Dendritic cell treated with granulocyte-macrophage colony-stimulating factor and Interleukin-4, amounts not matched to agents 40 ng/mL and 50 ng/mL, for 4 days (primary cell): ENCODE results near the gene REG3A.

ENCODE experiments used
- H3K27ac Mint-ChIP-seq: one replicate; pipeline ENCODE4 v1.8.0; 2022; ENCODE audit warnings: mild to moderate bottlenecking, mixed read lengths
- H3K27me3 Mint-ChIP-seq: one replicate; pipeline ENCODE4 v1.8.0; 2022; ENCODE audit warnings: mild to moderate bottlenecking, mixed read lengths
- H3K36me3 Mint-ChIP-seq: one replicate; pipeline ENCODE4 v1.8.0; 2022; ENCODE audit warnings: low read depth, mixed read lengths
- H3K4me1 Mint-ChIP-seq: one replicate; pipeline ENCODE4 v1.8.0; 2022; ENCODE audit warnings: low read depth, mixed read lengths
- H3K4me3 Mint-ChIP-seq: one replicate; pipeline ENCODE4 v1.8.0; 2022; ENCODE audit warnings: mild to moderate bottlenecking, moderate library complexity, mixed read lengths
- H3K9me3 Mint-ChIP-seq: one replicate; pipeline ENCODE4 v1.8.0; 2022; ENCODE audit warnings: mixed read lengths
- intact Hi-C: fragments of 100-400 bp; cut with micrococcal nuclease; formaldehyde crosslinking; loops from one replicate; pipeline ENCODE4 v1.15.0; 2022

REG3A gene

GRCh38 chr2:79159653-79160052 is at the start of gene REG3A:
Gene REG3A, minus strand, starts transcription at chr2:79159753. Its CDS starts 348 bp downstream, at chr2:79159405.
- Mint-ChIP-seq H3K36me3 (no peaks in the 10 kb centered on the region), H3K9me3 (peaks cover 18% of the 10 kb centered on the region), H3K4me3 (no peak within 1 kb of the TSS), H3K27me3 (no peaks in the 10 kb centered on the region), H3K4me1 (no peaks in the 10 kb centered on the region), H3K27ac (no peak within 1 kb of the TSS)
- intact Hi-C loops = no loop called here

- H3K27me3 Mint-ChIP-seq = no peaks in the 10 kb centered on the region
- H3K4me1 Mint-ChIP-seq = no peaks in the 10 kb centered on the region
- no peaks in the 10 kb centered on the region for H3K36me3 Mint-ChIP-seq
- intact Hi-C loops = no loop called here
- no peaks in the 10 kb centered on the region for H3K9me3 Mint-ChIP-seq
- H3K4me3 Mint-ChIP-seq = no peak overlapping the region
- no peak overlapping the region for H3K27ac Mint-ChIP-seq
Measured at GRCh38 chr2:79200762-79201161, 41.2 kb upstream of the REG3A start.

- intact Hi-C loops = no loop called here
- Mint-ChIP-seq H3K27ac (no peak overlapping the region), H3K27me3 (no peaks in the 10 kb centered on the region), H3K4me1 (no peaks in the 10 kb centered on the region), H3K36me3 (no peaks in the 10 kb centered on the region), H3K4me3 (no peak overlapping the region), H3K9me3 (peaks cover 24% of the 10 kb centered on the region)
Measured at GRCh38 chr2:79191816-79192215, 32.3 kb upstream of the REG3A start.

GRCh38 chr2:79191081-79191480 is 31.5 kb upstream of the REG3A start:
- peaks cover 24% of the 10 kb centered on the region for H3K9me3 Mint-ChIP-seq
- no peaks in the 10 kb centered on the region for H3K27me3 Mint-ChIP-seq
- no peaks in the 10 kb centered on the region for H3K4me1 Mint-ChIP-seq
- H3K4me3 Mint-ChIP-seq = no peak overlapping the region
- intact Hi-C loops = no loop called here
- no peaks in the 10 kb centered on the region for H3K36me3 Mint-ChIP-seq
- H3K27ac Mint-ChIP-seq = no peak overlapping the region

- Mint-ChIP-seq H3K4me1 (no peaks in the 10 kb centered on the region), H3K27ac (no peak overlapping the region), H3K9me3 (peaks cover 24% of the 10 kb centered on the region), H3K27me3 (no peaks in the 10 kb centered on the region), H3K36me3 (no peaks in the 10 kb centered on the region), H3K4me3 (no peak overlapping the region)
- intact Hi-C loops = no loop called here
Measured at GRCh38 chr2:79189465-79189864, 29.9 kb upstream of the REG3A start.

GRCh38 chr2:79181617-79182016 is 22.1 kb upstream of the REG3A start:
- Mint-ChIP-seq H3K9me3 (peaks cover 14% of the 10 kb centered on the region), H3K27ac (no peak overlapping the region), H3K36me3 (no peaks in the 10 kb centered on the region), H3K4me1 (no peaks in the 10 kb centered on the region), H3K27me3 (no peaks in the 10 kb centered on the region), H3K4me3 (no peak overlapping the region)
- intact Hi-C loops = no loop called here

- Mint-ChIP-seq H3K36me3 (no peaks in the 10 kb centered on the region), H3K4me1 (no peaks in the 10 kb centered on the region), H3K4me3 (no peak overlapping the region), H3K27ac (no peak overlapping the region), H3K27me3 (no peaks in the 10 kb centered on the region), H3K9me3 (peaks cover 14% of the 10 kb centered on the region)
- intact Hi-C loops = no loop called here
Measured at GRCh38 chr2:79180092-79180491, 20.5 kb upstream of the REG3A start.

- no peaks in the 10 kb centered on the region for H3K4me1 Mint-ChIP-seq
- H3K9me3 Mint-ChIP-seq = peaks cover 9% of the 10 kb centered on the region
- H3K4me3 Mint-ChIP-seq = no peak overlapping the region
- H3K27ac Mint-ChIP-seq = no peak overlapping the region
- H3K27me3 Mint-ChIP-seq = no peaks in the 10 kb centered on the region
- H3K36me3 Mint-ChIP-seq = no peaks in the 10 kb centered on the region
- intact Hi-C loops = no loop called here
Measured at GRCh38 chr2:79179036-79179435, 19.5 kb upstream of the REG3A start.

GRCh38 chr2:79178076-79178674 is 18.6 kb upstream of the REG3A start:
- peaks cover 8% of the 10 kb centered on the region for H3K9me3 Mint-ChIP-seq
- H3K4me3 Mint-ChIP-seq = no peak overlapping the region
- no peaks in the 10 kb centered on the region for H3K4me1 Mint-ChIP-seq
- no peak overlapping the region for H3K27ac Mint-ChIP-seq
- H3K27me3 Mint-ChIP-seq = no peaks in the 10 kb centered on the region
- intact Hi-C loops = no loop called here
- H3K36me3 Mint-ChIP-seq = no peaks in the 10 kb centered on the region

GRCh38 chr2:79171348-79171958 is 11.9 kb upstream of the REG3A start:
- Mint-ChIP-seq H3K36me3 (no peaks in the 10 kb centered on the region), H3K27ac (no peak overlapping the region), H3K4me3 (no peak overlapping the region), H3K27me3 (no peaks in the 10 kb centered on the region), H3K4me1 (no peaks in the 10 kb centered on the region), H3K9me3 (peaks cover 31% of the 10 kb centered on the region)
- intact Hi-C loops = no loop called here

- Mint-ChIP-seq H3K4me1 (no peaks in the 10 kb centered on the region), H3K27ac (no peak overlapping the region), H3K36me3 (no peaks in the 10 kb centered on the region), H3K9me3 (peaks cover 27% of the 10 kb centered on the region), H3K4me3 (no peak overlapping the region), H3K27me3 (no peaks in the 10 kb centered on the region)
- intact Hi-C loops = no loop called here
Measured at GRCh38 chr2:79162801-79163200, 3.2 kb upstream of the REG3A start.

GRCh38 chr2:79162132-79162531 is 2.6 kb upstream of the REG3A start:
- Mint-ChIP-seq H3K4me3 (no peak overlapping the region), H3K36me3 (no peaks in the 10 kb centered on the region), H3K4me1 (no peaks in the 10 kb centered on the region), H3K9me3 (peaks cover 25% of the 10 kb centered on the region), H3K27me3 (no peaks in the 10 kb centered on the region), H3K27ac (no peak overlapping the region)
- intact Hi-C loops = no loop called here

- no peaks in the 10 kb centered on the region for H3K4me1 Mint-ChIP-seq
- intact Hi-C loops = no loop called here
- H3K9me3 Mint-ChIP-seq = peaks cover 18% of the 10 kb centered on the region
- H3K36me3 Mint-ChIP-seq = no peaks in the 10 kb centered on the region
- no peaks in the 10 kb centered on the region for H3K27me3 Mint-ChIP-seq
- H3K4me3 Mint-ChIP-seq = no peak overlapping the region
- no peak overlapping the region for H3K27ac Mint-ChIP-seq
Measured at GRCh38 chr2:79159030-79159429, 523 bp downstream of the REG3A start.

GRCh38 chr2:79155826-79156476 is 3.6 kb downstream of the REG3A start:
- H3K27ac Mint-ChIP-seq = no peak overlapping the region
- H3K4me1 Mint-ChIP-seq = no peaks in the 10 kb centered on the region
- peaks cover 18% of the 10 kb centered on the region for H3K9me3 Mint-ChIP-seq
- H3K36me3 Mint-ChIP-seq = no peaks in the 10 kb centered on the region
- intact Hi-C loops = no loop called here
- no peaks in the 10 kb centered on the region for H3K27me3 Mint-ChIP-seq
- no peak overlapping the region for H3K4me3 Mint-ChIP-seq

- Mint-ChIP-seq H3K4me1 (no peaks in the 10 kb centered on the region), H3K9me3 (no peaks in the 10 kb centered on the region), H3K27ac (no peak overlapping the region), H3K36me3 (no peaks in the 10 kb centered on the region), H3K27me3 (no peaks in the 10 kb centered on the region), H3K4me3 (no peak overlapping the region)
- intact Hi-C loops = no loop called here
Measured at GRCh38 chr2:79139423-79139822, 20.1 kb downstream of the REG3A start.
